GM12891 (cell line): ENCODE measurements around the gene AUP1.

Experiments used
- DNase-seq: peaks from one replicate; pipeline ENCODE4 v3.0.0; 2011; ENCODE audit warnings: low spot score; ENCODE audit not compliant: insufficient read length
- FAIRE-seq: peaks from 2 replicates; lab custom pipeline; 2011; peaks lifted over from hg19 to GRCh38; lab: Jason Lieb, UNC
- PAX5 ChIP-seq: IDR thresholded peaks from 2 replicates; pipeline ENCODE4 v1.6.1; 2011; ENCODE audit warnings: low read length, moderate library complexity, mild to moderate bottlenecking; ENCODE audit not compliant: insufficient read depth, severe bottlenecking
- POLR2A ChIP-seq: IDR thresholded peaks from 2 replicates; pipeline ENCODE4 v1.6.1; 2011; ENCODE audit warnings: low read depth, low read length, control low read depth
- POLR2AphosphoS5 ChIP-seq: IDR thresholded peaks from 2 replicates; pipeline ENCODE4 v1.6.1; 2011; ENCODE audit warnings: low read depth, low read length, control low read depth
- POU2F2 ChIP-seq: IDR thresholded peaks from 2 replicates; pipeline ENCODE4 v1.6.1; 2011; ENCODE audit warnings: low read depth, mild to moderate bottlenecking, control low read depth, low read length, moderate library complexity
- SPI1 ChIP-seq: IDR thresholded peaks from 2 replicates; pipeline ENCODE4 v1.6.1; 2011; ENCODE audit warnings: low read depth, low read length, control low read depth
- TAF1 ChIP-seq: IDR thresholded peaks from 2 replicates; pipeline ENCODE4 v1.6.1; 2011; ENCODE audit warnings: low read depth, low read length, control low read depth

The AUP1 gene

DNA sequence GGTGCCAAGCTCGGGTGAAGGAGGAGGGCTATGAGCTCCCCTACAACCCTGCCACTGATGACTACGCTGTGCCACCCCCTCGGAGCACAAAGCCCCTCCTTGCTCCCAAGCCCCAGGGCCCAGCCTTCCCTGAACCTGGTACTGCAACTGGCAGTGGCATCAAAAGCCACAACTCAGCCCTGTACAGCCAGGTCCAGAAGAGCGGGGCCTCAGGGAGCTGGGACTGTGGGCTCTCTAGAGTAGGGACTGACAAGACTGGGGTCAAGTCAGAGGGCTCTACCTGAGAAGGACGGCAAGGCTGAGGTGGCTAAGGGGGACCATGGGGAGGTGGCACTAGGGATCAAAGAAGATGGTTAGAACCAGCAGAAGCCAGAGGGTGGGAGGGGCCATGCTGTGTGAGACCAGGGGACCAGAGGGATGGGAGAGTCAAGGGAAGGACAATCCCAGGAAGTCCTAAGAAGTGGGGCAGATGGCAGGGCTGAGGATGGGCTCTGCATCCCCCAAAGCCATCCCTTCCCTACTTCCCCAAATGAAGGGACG lies 27.4 kb upstream of the AUP1 start:
- DNase-seq = no peak
- FAIRE-seq = no peak
- no peak for TF ChIP-seq PAX5
- TF ChIP-seq POU2F2 = no peak
- TF ChIP-seq POLR2AphosphoS5 = no peak
- no peak; the same call in 1 of the 2 replicates for TF ChIP-seq POLR2A
- no peak for TF ChIP-seq SPI1
- no peak for TF ChIP-seq TAF1

DNA sequence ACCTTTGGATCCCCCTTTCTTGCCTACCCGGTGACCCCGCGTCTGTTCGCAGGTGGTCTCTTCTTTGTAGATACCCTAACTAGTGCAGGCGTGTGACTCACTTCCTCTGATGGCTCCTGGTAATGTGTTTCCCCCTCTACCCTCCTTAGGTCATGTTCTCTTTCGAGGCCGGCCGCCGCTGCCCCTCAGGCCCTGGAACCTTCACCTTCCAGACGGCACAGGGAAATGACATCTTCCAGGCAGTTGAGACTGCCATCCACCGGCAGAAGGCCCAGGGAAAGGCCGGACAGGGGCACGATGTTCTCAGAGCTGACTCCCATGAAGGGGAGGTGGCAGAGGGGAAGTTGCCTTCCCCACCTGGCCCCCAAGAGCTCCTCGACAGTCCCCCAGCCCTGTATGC lies 26.7 kb upstream of the AUP1 start:
- no peak for TF ChIP-seq POU2F2
- TF ChIP-seq PAX5 = no peak
- TF ChIP-seq POLR2A = no peak
- TF ChIP-seq TAF1 = no peak
- no peak for TF ChIP-seq SPI1
- no peak for TF ChIP-seq POLR2AphosphoS5
- no peak for FAIRE-seq
- no peak for DNase-seq

DNA sequence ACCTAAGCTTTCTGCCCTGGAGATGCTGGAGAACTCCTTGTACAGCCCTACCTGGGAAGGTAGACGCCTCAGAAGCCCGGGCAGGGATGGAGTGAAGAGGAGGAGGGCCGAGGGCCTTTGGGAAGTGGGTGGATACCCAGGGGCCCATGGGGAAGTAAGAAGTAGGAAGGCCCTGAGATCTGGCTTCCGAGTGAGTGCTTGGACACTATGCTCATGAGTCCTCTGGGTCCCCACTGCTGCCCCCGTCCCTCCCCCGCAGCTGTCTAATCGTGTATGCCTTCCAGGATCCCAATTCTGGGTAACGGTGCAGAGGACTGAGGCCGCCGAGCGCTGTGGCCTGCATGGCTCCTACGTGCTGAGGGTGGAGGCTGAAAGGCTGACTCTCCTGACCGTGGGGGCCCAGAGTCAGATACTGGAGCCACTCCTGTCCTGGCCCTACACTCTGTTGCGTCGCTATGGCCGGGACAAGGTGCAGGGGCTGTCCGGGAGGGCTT lies 26.2 kb upstream of the AUP1 start:
- no peak for FAIRE-seq
- no peak for TF ChIP-seq POU2F2
- TF ChIP-seq POLR2AphosphoS5 = no peak
- no peak for TF ChIP-seq POLR2A
- no peak for TF ChIP-seq SPI1
- no peak for TF ChIP-seq PAX5
- no peak for TF ChIP-seq TAF1
- DNase-seq = no peak

DNA sequence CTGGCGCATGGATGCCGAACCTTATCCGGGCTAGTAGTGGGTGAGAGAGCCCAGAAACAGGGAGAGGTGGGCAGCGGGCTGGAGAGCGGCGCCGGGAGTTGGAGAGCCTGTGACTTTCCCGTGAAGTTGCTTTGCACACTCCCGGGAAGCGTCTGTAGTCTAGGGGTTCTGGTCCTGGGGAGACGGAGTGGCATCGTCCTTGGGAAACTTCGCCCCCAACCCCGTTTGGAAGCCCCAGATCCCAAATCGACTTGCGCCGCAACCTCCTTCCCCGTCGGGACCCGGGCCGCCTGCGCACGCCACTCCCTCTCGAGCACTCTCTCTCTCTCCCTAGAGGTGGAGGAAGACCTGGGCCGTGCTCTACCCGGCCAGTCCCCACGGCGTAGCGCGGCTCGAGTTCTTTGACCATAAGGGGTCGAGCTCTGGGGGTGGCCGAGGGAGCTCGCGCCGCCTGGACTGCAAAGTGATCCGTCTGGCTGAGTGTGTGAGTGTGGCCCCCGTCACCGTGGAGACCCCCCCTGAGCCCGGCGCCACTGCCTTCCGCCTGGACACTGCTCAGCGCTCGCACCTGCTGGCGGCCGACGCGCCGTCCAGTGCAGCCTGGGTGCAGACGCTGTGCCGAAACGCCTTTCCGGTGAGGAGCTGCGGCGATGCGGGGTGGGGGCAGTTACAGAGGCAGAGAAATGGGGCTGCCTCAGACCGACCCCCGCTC lies 25.5 kb upstream of the AUP1 start:
- FAIRE-seq (peak; percentile 77), DNase-seq (no peak)
- TF ChIP-seq TAF1 (no peak), POLR2AphosphoS5 (no peak), SPI1 (no peak), PAX5 (no peak), POU2F2 (no peak), POLR2A (no peak; the same call in 1 of the 2 replicates)

DNA sequence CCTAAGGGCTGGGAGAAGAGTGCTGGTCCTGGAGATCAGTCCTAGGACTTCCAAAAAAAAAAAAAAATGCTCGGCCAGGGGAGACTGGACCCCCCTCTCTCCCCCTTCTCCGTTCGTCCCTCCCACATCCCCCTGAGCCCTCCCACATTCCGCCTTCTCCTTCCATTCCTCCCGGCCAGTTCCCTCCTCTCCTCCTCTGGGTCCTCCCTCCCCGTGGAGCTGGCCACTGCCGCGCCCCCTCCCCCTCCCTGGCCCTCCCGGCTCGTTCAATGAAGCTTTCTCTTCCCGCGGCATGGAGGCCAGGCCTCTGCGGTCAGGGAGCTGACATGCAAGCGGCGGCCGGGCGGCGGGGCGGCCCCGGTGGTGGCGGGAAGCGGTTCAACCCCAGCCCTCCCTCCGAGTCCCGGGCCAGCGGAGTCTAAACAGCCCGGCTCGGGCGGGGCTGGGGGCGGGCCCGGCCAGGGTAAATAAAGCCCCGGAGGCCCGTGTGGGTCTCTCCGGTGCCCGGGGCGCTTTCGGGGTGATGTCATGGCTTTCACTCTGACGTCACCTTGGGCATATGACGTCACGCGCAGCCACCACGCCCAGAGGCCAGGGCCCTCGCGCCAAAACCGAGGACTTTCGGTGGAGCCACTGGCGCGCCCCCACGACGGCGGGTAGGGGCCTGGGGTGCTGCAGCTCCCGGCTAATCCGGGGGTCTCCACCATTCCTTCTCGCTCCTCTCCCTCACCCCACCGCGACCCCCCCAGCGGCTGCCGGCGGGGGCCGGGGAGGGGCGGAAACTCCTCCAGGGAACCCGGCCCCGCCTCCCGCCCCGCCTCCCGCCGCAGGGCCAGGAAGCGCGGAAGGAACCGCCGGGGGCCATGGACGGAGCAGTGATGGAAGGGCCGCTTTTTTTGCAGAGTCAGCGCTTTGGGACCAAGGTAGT lies 24.6 kb upstream of the AUP1 start, which contains the start of the genes DOK1 and LOXL3:
TSS of gene DOK1 (plus strand) at position 829 of the 928 bp plus-strand sequence. CDS start at position 864, 35 bp downstream.
TSS of gene LOXL3 (minus strand) at position 51 of the 928 bp plus-strand sequence. CDS start 1,308 bp downstream, outside the sequence.
- peak; percentile 89 for DNase-seq
- peak; percentile 69 for FAIRE-seq
- no peak; the same call in 1 of the 2 replicates for TF ChIP-seq TAF1
- 0 out of 2 replicates have a peak, but pooled peaks have one; percentile 2 for TF ChIP-seq SPI1
- peak; percentile 8; the same call in 1 of the 2 replicates for TF ChIP-seq POLR2A

DNA sequence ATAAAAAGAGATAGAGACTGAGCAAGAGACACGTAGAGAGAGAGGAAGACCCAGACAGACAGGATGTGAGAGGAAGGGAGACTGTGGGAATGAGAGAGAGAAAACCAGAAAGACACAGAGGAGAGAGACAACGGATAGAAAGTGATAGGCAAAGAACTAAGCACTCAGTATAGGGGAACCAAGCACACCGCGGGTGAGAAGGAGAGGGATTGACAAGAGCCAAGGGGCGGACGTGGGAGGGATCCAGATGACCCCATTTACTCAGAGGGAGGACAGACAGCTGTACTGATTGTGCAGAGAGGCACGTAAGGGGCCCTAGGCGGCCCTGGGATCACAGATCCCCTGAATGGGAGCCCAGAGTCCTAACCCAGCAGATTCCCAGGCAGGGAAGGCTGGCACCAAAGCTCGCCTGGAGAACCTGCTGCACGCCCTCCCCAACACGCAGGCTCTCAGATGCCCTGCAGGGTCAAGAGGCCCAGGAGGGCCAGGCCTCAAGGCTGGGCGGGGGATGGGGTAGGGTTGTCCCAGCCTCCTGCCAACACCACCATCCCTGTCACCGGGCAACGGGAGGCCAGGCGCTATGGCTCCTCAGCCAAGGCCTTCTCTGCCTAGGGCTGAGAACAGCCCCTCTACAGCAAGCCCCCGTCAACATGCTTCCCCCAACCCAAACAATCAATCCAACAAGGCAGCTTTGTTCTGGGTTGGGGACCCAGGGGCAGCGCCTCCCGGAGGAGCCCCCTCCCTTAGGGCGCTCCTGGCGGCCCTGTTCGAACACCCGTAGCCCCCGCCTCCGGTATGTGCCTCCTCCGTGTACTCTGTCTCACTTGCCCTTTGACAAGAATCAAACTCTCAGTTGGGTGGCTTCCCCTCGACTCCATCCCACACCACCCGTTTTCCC lies 23.7 kb upstream of the AUP1 start:
- TF ChIP-seq POU2F2 (no peak), TAF1 (no peak), POLR2AphosphoS5 (no peak), SPI1 (no peak)
- DNase-seq (no peak), FAIRE-seq (peak; percentile 20)

DNA sequence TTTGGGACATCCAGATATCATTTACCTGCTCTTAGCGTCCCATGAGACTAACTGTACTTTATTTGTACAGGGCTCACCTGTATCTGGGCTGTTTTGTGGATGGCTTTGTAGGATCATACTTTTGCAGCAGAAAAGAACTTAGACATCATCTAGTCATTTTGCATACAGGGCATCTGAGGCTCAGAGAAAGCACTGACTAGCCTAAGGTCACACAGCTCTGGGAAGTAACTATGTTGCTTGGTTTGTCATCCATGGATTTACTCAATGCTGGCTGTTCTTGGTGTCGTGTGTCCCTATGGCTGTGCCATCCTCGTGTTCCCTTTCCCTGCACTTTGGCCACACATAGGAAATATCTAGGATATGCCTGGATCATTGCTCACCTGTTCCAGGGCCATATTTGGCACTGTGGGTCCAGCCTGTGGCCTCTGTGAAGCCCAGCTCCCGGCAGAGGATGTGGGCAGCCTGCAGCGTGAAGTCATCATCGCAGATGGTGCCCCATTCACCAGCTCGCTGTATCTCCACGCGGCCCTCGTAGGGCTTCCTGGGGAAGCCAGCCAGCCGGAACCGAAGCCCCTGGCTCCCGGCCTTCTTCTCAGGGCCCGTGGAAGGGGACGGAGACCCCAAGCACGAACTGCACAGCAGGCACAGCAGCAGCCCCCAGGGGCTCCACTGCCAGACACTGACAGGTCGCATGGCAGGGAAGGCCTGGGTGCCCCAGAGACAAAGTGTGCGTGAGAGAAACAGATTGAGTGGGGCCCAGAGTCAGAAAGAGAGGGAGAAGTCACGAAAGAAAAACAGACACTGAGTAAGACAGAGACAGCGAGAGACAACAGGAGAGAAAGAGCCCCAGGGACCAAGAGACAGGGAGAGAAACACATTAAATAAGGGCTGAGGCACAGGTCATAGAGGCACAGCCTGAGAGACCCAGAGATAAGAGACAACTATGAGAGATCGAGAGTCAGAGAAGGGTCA lies 22.7 kb upstream of the AUP1 start:
- peak; percentile 9 for FAIRE-seq
- DNase-seq = no peak
- TF ChIP-seq POLR2AphosphoS5 = no peak
- TF ChIP-seq POU2F2 = no peak
- TF ChIP-seq POLR2A = no peak
- TF ChIP-seq TAF1 = no peak
- no peak for TF ChIP-seq SPI1
- no peak for TF ChIP-seq PAX5

DNA sequence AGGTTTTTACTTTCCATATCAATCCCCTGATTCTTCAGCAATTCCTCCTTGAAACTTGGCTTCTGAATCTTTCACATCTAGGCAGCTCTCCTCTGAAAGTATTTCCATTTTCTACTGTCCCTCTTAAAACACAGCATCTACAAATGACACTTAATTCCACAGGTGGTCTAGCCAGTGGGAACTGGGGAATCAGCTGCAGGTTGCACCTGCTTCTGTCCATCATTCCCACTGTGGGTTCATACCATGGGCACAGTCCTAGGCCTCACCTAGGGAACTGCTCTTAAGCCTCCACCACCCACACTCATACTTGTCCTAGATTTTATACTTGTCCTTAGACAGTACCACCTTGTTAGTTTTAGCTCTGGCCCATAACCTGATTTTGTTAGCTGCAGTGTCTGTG lies 22.0 kb upstream of the AUP1 start:
- TF ChIP-seq POLR2AphosphoS5 = no peak
- TF ChIP-seq POU2F2 = no peak
- TF ChIP-seq POLR2A = no peak
- no peak for TF ChIP-seq TAF1
- no peak for TF ChIP-seq SPI1
- no peak for TF ChIP-seq PAX5
- DNase-seq = no peak
- no peak for FAIRE-seq
